Transverse colon (tissue), 4 donors: ENCODE results near the gene RBP5.

ENCODE experiments used
- EP300 ChIP-seq: sonication (generic); formaldehyde crosslinking; IDR thresholded peaks from one replicate; pipeline ENCODE4 v1.6.1; 2017; ENCODE audit warnings: antibody characterized with exemption, low read depth
- POLR2A ChIP-seq: fragments of 450-650 bp; IDR thresholded peaks from one replicate; pipeline ENCODE4 v1.6.1; 2016; ENCODE audit warnings: antibody characterized with exemption, mild to moderate bottlenecking, moderate library complexity
- POLR2AphosphoS5 ChIP-seq, 3 donors: sonication (generic); formaldehyde crosslinking; IDR thresholded peaks; one replicate each; pipeline ENCODE4 v1.6.1; 2016; ENCODE audit warnings: antibody characterized with exemption in 3 of 3
- TF ChIP-seq, protein P1 (sequence below), 5 experiments: fragments of 200-600 bp in 3 of 5; fragments of 450-650 bp in 2 of 5; sonication (generic) in 3 of 5; IDR thresholded peaks; 1 replicate in 2 of 5; 2 replicates in 3 of 5; pipeline ENCODE4 v1.5.1; 2016 to 2017; ENCODE audit warnings: antibody characterized with exemption in 5 of 5, inconsistent platforms in 3 of 5, mild to moderate bottlenecking in 2 of 5, moderate library complexity in 1 of 5

DNA sequence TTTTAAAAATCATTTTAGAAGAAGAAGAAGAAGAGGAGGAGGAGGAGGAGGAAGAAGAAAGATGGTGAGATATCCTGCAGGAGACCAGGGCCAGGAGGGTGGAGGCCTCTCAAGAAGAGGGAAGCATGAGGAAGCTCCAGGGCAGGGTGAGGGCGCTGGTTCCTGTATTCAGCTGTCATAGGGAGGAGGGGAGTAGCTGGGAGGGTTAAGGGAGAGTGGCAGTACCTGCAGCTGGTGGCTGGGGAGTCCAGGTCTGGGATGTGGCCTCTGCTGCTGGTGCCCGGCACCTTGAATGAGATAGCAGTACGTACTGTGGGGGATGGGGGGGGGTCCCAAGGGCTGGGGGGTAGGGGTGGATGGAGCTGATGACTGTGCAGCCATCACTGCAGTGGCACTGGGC is 9.8 kb downstream of the RBP5 start:
- TF ChIP-seq, protein P1, sequence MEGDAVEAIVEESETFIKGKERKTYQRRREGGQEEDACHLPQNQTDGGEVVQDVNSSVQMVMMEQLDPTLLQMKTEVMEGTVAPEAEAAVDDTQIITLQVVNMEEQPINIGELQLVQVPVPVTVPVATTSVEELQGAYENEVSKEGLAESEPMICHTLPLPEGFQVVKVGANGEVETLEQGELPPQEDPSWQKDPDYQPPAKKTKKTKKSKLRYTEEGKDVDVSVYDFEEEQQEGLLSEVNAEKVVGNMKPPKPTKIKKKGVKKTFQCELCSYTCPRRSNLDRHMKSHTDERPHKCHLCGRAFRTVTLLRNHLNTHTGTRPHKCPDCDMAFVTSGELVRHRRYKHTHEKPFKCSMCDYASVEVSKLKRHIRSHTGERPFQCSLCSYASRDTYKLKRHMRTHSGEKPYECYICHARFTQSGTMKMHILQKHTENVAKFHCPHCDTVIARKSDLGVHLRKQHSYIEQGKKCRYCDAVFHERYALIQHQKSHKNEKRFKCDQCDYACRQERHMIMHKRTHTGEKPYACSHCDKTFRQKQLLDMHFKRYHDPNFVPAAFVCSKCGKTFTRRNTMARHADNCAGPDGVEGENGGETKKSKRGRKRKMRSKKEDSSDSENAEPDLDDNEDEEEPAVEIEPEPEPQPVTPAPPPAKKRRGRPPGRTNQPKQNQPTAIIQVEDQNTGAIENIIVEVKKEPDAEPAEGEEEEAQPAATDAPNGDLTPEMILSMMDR (IDR thresholded peaks at IDR 0.05), result no peak
- TF ChIP-seq POLR2AphosphoS5 (IDR thresholded peaks at IDR 0.05) (no peak), POLR2A (no peak), EP300 (no peak)
